T-helper 2 cell (primary cell): ENCODE data around the gene TNFRSF21.
A peak's percentile ranks its signal among the peaks of the same experiment; 100 is the strongest.
"Not testable (repeated sequence)": the region's sequence is repeated elsewhere in the genome, so short reads cannot be mapped to it uniquely, and the experiment has no call there.

ENCODE experiments used
- DNase-seq, 5 experiments: peaks; one replicate each; pipeline versions ENCODE4 v3.0.0 to v3.0.0-alpha.2; 2012 to 2022

The TNFRSF21 gene

DNA sequence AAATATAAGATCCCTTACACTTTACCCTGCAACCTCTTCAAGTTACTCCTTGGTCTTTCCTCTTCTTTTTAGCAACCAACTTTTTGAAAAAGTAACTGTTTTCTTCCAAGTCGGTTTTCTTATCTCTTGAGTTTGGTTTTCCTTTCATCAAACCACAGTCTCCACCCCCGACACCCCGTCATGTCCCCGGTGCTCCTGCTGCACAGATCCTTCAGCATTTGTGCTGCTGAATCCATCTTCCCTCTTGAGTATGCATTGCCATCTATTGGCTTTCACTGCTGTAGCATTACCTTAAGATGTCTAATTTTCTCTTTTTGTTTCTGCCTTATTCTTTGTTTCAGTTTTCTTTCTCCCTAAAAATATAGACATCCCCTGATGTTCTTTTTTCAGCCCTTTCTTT, 11.9 kb upstream of the TNFRSF21 start:
- peak in 1 of 5 experiments; percentile 13 for DNase-seq

DNA sequence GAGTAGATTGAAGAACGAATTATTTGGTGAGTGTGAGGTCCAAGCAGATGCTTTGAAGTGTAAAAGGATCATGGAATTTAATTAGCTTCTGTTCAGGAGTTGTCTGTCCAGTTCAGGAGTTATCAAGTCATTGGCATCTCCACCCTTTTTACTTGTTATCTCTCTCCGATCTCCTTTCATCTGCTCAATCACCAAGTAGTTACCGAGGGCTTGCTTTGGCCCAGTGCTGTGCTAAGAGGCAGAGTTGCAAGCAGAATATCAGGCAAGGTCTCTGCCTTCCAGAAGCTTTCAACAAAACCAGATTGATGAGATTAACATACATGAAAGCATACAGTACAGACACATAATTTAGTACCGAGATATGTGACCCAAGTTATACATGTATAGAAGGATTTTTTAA, 10.2 kb upstream of the TNFRSF21 start:
- DNase-seq, result no peak

DNA sequence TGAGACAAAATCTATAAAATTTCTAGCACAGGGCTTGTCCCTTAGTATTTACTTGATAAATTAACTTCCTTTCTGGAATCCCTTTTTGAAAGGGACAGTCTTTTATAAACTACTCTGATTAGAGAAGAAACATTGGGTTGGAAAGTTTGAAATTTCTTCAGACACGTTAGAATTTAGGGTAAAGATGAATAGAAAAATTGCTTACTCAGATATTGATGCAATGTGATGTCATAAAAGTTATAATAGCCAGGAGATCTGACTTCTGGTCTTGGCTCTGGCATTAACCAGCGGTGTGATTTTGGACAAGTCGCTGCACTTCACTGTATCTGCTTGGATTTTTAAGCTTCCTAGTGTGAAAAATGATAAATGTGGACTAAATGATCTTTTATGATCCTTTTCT, 9.7 kb upstream of the TNFRSF21 start:
- no peak for DNase-seq

DNA sequence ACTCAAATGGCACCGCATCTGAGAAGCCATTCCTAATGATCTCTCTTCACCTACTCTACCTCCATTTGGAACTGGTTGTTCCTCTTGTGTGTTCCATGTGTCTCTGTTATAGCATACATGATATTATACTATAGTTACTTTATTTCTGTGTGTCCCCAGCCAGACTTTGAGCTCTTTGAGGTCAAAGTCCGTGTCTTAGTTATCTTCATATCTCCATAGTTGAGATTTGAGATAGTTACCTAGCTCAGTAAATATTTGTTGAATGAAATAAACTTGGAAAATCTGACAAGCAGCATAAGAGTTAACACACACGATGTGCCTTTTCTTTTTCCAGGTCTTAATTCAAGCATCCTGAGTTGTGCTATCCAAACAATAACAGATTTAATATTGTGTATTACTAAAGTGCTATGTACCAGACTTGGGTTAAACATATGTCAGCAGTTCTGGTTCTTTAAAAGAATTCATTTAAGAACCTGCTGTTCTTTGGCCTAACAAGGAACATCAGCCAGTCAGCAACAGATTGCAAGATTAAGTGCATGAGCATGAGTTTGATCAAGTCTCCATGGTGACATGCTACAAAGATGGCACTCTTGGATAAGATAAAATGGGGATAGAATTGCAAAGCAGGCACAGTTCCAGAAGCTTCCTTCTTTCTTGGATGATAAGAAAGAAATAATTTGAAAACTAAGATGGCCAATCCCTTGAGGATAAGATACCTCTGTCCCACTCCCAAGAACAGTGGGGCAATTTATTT, 8.7 kb upstream of the TNFRSF21 start:
- DNase-seq, result no peak

DNA sequence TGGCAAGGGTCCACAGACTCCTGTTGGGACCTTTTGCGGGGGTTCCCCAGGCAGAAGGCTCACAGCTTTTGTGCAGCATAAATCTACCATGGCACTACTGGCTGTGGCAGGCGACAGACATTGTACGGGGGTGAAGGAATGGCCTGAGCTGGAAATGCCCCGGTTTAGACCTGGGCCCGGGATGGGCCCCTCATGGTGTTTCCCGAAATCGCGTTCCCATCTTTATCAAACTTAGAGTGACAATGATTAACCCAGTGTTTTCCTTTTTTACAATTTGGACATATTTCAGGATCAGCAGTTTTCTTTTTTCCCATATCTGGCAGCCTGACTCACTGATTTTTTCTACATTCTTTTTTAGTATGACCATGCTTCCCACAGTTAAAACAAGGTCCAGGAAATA, 5.5 kb upstream of the TNFRSF21 start:
- DNase-seq, result not testable (repeated sequence)

DNA sequence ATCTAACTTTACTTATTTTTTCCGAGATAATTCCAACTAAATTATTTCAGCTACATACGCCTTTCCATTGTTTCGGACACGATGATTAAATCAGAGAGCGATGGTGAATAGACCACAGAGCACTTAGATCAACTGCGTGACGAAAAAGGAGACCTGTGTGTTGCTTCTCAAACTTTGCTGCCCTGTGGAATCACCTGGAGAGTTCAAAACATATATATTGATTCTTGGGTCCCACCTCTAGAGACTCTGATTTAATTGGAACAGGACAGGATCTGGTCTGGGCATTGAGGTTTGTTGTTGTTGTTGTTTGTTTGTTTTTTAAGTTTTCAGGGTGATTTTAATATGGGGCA, 401 bp upstream of the TNFRSF21 start:
- no peak for DNase-seq

DNA sequence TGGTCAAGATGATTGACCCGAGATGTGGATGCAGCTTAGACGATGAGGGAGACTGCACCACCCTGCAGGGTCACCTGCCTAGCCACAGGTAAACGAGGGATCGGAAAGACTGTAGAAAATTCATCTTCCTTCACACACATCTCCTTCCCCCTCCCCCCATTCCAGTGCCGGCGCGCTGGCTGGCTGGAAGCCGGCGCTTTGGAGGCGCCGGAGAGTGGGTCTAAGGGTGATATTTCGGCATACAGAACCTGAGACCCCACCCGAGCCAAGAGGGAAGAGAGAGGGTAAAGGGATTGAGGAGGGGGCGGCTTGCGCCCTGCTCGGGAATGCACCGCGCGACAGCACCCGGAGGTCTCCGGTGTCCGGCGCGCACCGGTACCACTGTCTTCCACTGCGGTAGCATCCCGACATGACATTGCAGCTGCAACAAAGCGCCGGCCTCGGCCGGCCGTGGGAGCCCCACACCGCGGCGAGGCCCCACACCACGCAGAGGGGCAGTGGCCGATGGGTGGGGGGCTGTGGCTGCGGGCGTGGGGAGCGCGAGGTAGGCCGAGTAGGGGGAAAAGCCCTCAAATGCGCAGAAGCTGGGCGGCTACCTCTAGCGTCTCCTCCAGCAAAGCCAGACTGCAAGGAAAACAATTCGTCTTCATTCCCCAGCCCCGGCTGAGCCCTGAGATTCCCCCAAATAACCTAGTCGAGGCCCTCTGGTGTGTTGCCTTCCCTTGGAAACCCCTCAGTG, 984 bp downstream of the TNFRSF21 start:
- DNase-seq, result no peak

DNA sequence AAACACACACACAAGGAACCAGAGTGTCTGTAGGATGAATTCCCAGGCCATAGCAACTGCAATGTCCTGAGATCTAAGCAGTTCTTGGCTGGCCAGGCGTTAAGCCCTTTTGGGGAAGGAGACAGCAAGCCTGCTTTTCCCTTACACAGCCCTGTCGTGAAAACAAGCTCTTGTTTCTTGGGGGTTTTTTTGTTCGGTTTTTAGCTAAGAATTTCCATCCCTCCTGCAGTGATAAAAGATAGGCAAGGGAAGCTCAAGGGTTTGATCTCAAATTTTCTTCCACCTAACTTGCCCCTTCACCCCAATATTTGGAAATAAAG, 1.5 kb downstream of the TNFRSF21 start:
- no peak for DNase-seq

DNA sequence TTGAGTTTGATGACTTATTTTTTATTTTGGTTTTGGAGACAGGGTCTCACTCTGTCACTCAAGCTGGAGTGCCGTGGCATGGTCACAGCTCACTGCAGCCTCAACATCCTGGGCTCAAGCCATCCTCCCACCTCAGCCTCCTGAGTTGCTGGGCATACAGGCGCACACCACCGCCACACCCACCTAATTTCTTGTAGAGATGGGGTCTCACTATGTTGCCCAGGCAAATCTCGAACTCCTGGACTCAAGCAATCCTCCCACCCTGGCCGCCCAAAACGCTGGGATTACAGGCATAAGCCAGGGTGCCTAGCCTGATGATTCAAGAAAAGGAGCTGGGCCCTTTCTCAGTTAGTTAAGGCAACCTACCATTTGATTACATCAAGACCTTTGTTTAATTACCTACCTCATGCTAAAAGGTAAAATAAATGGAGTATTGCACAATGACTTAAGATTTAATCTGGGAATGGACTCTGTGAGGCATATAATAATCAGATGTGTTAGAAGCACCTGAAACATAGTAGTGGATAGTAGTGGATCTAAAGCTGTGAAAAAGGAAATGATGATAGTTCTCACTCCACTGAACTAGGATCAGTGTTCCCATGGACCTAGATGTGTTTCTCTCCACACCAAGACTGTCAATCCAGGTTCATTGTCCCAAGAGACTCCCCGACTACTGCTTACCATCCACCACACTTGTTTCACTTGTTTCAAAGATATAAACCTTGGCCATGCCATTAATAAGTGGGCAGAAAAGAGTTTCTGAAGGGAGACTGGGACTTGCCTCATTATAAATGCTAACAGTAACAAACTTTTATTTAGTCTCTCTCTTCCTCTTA, 2.1 kb downstream of the TNFRSF21 start:
- no peak for DNase-seq

DNA sequence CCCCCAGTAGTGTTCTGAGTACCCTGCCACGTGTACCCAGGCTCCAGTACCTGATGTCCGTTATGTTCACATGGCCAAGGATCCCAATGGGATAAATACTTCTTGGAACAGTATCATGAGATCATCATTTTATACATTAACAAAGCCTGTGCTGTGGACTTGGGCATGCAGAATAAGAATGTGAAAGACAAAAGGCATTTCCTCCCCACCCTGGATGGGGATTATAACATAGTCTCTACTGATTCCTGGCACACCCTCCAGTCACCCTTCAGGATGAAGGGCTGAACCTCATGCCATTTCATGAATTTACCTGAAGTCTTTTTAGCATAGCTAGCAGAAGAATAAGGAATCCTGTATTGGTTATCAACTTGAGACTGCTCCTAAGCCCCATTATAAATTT, 2.8 kb downstream of the TNFRSF21 start:
- DNase-seq, result no peak

DNA sequence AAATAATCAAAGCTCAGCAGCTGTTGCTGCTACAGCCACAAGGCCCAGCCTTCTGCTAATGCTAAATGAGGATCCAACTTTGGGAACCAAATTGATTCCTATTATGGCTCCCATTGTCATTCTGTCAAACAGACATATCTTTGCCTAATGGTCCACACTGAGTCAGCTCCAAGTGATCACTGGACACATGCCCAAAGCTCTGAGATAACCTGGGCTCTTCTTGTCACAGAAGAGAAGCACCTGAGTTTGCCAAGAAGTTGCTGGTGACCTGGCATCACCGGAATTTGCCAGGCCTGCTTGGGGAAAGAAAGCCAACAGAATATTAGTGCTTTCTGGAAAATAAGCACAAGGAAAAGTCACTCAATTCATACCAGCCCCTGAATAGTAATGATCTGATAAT, 5.8 kb downstream of the TNFRSF21 start:
- no peak for DNase-seq

DNA sequence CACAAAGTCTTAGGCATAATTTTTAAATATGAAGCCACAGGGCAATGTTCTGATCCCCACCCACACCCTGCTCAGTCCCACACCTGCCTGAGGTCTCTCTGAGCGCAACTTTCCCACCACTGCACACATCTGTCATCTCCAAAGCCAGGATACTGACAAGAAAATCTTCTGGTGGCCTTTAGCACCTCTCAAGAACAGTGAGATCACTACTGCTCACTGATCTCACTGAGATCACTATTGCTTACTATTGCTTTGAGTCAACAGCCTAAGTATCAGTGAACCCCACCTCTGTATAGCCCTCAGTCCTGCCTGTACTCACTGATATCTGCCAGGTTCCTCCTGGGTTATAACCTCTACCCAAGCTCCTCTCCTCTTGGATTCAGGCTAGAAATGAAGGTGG, 6.4 kb downstream of the TNFRSF21 start:
- DNase-seq, result no peak

DNA sequence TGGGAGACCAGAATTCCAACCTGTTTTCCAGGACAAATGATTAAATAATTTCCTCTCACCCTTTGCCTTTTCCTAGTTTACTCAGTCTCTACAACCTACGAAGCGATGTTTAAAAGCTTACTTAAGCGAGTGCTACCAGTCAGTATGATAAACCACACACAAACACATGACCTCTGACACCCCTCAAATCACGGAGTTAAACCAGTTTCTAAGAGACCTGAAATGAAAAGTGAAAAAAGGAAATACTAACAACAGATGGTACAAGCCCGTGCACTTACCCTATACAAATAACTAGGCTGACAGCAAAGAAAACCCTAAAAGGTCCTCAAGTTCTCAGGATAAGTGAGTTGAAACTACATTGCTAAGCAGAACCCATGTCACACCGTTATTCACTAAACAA, 7.7 kb downstream of the TNFRSF21 start:
- no peak for DNase-seq

DNA sequence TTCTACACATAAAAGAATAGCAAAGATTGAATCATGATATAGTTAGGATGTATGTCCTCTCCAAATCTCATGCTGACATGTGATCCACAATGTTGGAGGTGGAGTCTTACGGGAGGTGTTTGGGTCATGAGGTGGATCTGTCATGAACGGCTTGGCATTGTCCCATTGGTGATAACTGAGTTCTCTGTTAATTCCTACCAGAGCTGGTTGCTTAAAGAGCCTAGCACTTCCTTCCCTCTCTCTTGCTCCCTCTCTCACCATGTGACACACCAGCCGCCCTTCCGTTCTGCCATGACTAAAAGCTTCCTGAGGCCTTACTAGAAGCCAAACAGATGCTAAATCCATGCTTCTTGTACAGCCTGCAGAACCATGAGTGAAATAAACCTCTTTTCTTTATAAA, 8.3 kb downstream of the TNFRSF21 start:
- no peak for DNase-seq

DNA sequence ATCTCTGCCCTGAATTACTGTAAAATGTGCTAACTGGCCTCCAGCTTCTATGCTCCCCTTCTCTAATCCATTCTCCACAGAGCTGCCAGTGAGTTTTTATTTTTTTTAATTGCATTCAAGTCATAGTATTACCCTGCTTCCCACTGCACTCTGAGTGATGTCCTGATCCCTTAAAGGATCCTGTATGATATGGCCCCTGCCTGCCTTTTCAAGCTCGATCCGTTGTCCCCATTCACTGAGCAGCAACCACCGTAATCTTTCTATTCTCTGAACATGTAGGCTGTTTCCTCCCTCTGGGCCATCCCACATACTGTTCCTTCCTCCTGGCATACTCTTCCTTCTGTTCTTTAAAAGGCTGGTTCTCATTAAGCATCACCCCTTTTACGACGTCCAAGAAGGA, 9.3 kb downstream of the TNFRSF21 start:
- no peak for DNase-seq

DNA sequence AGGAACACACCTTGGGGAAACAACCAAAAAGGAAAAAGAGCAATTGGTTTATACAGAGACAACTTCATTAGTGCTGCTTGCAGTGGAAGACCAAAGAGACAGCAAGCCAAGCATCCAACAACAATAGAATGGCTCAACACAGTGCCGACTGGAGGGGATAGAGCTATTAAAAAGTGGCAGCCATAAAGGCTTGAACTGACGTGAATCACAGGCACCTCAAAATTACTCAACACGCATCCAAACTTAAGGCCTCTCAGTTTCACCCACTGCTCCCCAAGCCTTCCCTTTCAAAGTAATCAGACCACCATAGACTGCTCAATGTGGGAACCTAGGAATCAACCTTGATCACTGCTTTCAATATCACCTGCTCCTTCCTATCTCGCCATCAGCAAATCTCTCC, 9.7 kb downstream of the TNFRSF21 start:
- DNase-seq, result no peak

DNA sequence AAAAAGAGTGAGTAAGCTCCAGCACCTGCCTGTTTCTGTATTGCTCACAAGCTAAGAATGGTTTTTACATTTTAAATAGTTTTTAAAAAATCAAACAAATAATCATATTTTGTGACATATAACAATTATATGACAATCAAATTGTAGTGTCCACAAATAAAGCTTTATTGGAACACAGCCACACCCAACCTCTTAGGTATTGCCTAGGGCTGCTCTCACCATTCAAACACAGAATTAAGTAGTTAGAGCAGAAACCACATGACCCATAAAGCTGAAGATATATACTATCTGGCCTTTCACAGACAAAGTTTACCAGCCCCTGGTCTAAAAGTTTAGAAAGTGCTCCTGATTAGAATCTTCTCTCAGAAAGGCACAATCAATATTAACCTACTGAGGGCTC, 11.2 kb downstream of the TNFRSF21 start:
- DNase-seq, result no peak

DNA sequence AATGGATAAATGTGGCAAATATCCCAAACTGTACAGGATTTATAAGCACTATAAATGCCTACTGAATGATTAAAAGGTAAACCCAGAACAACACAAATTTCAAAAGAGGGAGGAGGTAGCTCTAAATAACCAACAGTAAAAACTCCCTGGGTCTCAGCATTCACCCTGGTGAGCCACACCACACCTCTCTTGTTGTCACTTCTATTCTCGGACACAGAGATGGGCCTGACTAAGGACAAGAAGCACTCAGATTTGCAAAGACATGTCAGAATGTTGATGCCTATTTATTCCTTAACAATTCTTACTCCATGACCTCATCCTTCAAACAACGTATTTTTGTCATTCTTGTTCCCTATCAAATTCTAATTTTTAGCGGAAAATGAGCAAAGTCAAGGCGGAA, 14.7 kb downstream of the TNFRSF21 start:
- no peak for DNase-seq

DNA sequence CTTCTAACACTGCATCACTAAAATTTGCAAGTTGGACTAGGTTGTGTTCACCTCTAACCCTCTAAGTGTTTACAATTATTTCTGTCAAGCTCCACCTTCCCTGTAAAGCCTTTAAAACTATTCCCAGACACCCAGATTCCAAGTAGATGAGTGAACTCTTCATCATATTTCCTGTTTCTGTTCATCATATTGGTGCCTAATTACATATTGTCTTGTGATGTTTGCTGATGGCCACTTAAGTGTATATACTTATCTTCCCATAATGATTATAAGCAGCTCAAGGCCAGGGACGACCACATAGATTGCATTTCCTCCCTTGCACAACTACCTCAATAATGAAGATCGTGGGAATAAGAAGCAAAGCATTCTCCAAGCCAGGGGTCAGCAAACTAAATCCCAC, 16.8 kb downstream of the TNFRSF21 start:
- DNase-seq, result no peak

DNA sequence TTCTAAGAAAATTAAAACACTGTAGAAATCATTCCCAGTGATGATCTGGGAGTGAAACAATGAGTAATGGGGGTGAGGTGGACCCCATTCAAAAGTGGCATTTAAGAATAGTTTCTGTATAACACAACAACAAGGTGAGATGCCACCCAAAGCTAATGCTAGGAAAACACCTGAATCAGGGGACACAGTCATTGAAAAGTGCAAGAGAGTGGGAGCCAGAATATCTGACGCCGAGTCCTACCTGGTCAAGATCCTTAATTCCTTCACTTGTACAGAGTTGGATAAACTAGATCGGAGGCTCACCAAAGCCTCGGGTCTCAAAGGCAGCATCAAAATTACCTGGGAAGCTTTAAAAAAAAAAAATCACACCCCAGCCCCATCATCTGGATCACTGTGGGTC, 17.7 kb downstream of the TNFRSF21 start:
- DNase-seq, result no peak

DNA sequence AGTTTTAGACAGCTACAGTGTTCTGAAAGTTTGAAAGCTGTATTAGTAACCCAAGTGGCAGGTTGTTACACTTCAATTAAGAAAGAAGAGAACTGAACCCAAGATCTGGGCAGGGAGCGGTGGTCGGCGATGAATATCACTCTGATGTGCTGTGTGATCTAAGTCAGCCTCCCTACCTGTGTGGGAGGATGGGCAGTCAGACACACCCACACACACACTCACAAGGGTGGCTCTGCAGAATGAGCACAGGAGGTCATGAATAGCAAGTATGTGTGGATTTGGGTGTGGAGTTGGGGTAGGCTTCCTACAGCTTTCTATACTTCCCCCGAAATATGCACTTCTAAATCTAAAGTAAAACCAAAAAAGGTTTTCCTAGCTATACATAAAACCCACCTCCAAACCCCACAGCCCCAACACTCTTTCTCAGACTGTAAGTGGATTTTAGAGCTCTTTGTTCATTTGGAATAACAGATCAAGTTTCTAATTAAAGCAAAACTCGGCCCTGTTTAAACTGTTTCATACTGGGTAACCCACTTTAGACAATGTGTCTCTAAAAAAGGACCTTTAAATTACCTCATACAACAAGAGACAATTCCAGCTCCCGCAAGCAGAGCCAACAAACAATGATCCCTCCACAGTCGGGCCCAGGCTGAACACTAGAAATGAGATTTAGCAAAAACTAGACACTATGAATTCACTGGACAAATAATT, 19.4 kb downstream of the TNFRSF21 start:
- DNase-seq, result no peak

DNA sequence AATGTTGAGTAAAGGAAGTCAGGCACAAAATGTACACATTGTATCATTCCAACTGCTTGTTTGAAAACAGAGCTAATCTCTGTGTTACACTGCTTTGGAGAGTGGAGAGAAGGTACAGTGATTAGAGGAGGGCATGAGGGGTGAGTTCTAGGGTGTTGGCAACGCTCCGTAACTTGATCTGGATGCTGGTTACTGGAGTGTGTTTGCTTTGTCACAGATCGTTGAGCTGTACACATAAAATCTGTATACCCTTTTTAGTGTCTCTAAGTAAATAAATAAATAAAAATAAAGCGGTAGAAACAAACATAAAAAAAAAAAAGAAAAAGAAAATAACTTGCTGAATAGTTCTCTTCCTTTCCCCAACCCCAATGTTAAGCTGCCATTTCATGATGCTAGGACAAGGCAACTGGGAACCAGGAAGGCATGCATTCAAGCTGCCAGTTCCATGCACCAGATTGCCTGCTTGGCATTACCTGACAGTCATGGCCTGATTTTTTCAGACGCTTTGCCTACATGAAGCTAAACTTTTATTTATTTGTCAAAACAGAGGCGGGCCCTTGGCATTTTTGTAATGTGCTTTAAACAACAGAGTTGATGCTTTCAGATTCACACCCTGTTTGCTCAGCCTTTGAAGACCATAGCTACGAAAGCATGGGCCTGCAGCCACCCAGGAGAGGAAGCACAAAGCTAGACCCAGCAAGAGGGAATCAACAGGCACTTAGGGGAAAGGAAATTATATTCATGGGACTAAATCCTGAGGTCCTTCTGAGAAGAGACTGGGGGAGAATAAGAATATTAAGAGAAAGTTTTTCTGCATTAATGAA, 21.2 kb downstream of the TNFRSF21 start:
- DNase-seq, result no peak
